RWPE2 (cell line): ENCODE measurements around the gene DLK2.

Experiments
- ATAC-seq: fragments of 200-7000 bp; cut with Tn5 transposase; 3 replicates; pipeline ENCODE4 v1.9.1; 2021; ENCODE audit warnings: low read depth
- DNase-seq: peaks from one replicate; pipeline ENCODE4 v3.0.0-alpha.2; 2020; ENCODE audit warnings: low spot score
- H3K27ac ChIP-seq: fragments of 450-650 bp; 2 replicates; pipeline ENCODE4 v1.5.1; 2017; ENCODE audit warnings: mild to moderate bottlenecking; ENCODE audit not compliant: poor library complexity, severe bottlenecking
- H3K27me3 ChIP-seq: fragments of 250-450 bp; sonication (Bioruptor Pico); 2 replicates; pipeline ENCODE4 v1.5.1; 2021; ENCODE audit warnings: mild to moderate bottlenecking, moderate library complexity; ENCODE audit not compliant: insufficient read depth, poor library complexity, severe bottlenecking
- H3K36me3 ChIP-seq: fragments of 250-450 bp; sonication (Bioruptor Pico); 2 replicates; pipeline ENCODE4 v1.5.1; 2020; ENCODE audit warnings: low read depth, mild to moderate bottlenecking, moderate library complexity
- H3K4me1 ChIP-seq: fragments of 250-450 bp; sonication (Bioruptor Pico); 2 replicates; pipeline ENCODE4 v1.5.1; 2021; ENCODE audit warnings: mild to moderate bottlenecking, moderate library complexity; ENCODE audit not compliant: insufficient read depth, poor library complexity, severe bottlenecking
- H3K4me3 ChIP-seq: fragments of 250-450 bp; sonication (Bioruptor Pico); 2 replicates; pipeline ENCODE4 v1.5.1; 2021; ENCODE audit warnings: mild to moderate bottlenecking, moderate library complexity; ENCODE audit not compliant: severe bottlenecking
- H3K9me3 ChIP-seq: fragments of 250-450 bp; sonication (Bioruptor Pico); 2 replicates; pipeline ENCODE4 v1.5.1; 2021; ENCODE audit warnings: mild to moderate bottlenecking, moderate library complexity; ENCODE audit not compliant: severe bottlenecking
- CTCF ChIP-seq: fragments of 450-650 bp; IDR thresholded peaks from one replicate; pipeline ENCODE4 v1.5.1; 2017; ENCODE audit warnings: mild to moderate bottlenecking, moderate library complexity; ENCODE audit not compliant: poor library complexity, severe bottlenecking

DLK2 gene

DNA sequence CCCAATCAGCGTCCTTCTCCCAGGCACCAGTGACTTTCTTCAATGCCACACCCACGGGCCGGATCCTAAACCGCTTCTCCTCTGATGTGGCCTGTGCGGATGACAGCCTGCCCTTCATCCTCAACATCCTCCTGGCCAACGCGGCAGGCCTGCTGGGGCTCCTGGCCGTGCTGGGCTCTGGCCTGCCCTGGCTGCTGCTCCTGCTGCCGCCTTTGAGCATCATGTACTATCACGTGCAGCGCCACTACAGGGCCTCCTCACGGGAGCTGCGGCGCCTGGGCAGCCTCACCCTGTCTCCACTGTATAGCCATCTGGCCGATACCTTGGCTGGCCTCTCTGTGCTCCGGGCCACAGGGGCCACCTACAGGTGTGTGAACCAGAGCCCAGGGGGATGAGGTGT is 9.8 kb downstream of the DLK2 start:
- Histone ChIP-seq H3K4me1 (no peaks in the 10 kb centered on the region), H3K36me3 (peaks cover 38% of the 10 kb centered on the region)
- TF ChIP-seq CTCF: no peak

DNA sequence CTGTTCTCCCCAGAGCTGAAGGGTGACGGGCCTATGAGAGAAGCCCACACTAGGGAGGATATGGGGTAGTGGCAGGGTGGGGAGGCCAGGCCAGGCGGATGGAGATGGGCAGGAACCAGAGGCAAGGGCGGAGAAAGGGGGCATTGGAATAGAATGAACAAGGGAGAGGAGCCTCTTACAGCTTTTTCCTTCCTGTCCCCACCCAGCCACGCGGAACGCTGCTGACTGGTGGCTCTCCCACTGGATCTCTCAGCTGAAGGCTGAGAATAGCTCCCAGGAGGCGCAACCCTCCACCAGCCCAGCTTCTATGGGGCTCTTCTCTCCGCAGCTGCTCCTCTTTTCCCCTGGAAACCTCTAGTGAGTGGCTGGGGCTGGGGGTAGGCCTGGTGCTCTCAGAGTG is 10.8 kb downstream of the DLK2 start:
- Histone ChIP-seq H3K9me3 (no peaks in the 10 kb centered on the region), H3K27ac (no peak overlapping the region), H3K4me3 (no peak overlapping the region), H3K4me1 (no peaks in the 10 kb centered on the region), H3K27me3 (no peaks in the 10 kb centered on the region), H3K36me3 (peaks cover 38% of the 10 kb centered on the region)
- no peak for TF ChIP-seq CTCF
- DNase-seq (no peak), ATAC-seq (no peak)

More for the DNA sequence above, 9.8 kb downstream of the DLK2 start:
- Histone ChIP-seq H3K27me3 (no peaks in the 10 kb centered on the region), H3K4me3 (no peak overlapping the region), H3K27ac (no peak overlapping the region), H3K9me3 (no peaks in the 10 kb centered on the region)
- no peak for DNase-seq
- ATAC-seq: no peak; the same call in 2 of the 3 replicates

- TF ChIP-seq CTCF: no peak
- Histone ChIP-seq H3K27me3 (no peaks in the 10 kb centered on the region), H3K27ac (no peak overlapping the region)
Measured at GRCh38 chr6:43444036-43444435, 11.3 kb downstream of the DLK2 start.

GRCh38 chr6:43442935-43443334 is 12.4 kb downstream of the DLK2 start:
- H3K4me1 ChIP-seq: no peaks in the 10 kb centered on the region
- H3K36me3 ChIP-seq: peaks cover 40% of the 10 kb centered on the region
- no peak overlapping the region for H3K4me3 ChIP-seq
- no peaks in the 10 kb centered on the region for H3K27me3 ChIP-seq
- no peaks in the 10 kb centered on the region for H3K9me3 ChIP-seq
- no peak overlapping the region for H3K27ac ChIP-seq
- no peak for TF ChIP-seq CTCF
- ATAC-seq (no peak), DNase-seq (no peak)

More at GRCh38 chr6:43444036-43444435, 11.3 kb downstream of the DLK2 start:
- Histone ChIP-seq H3K4me3 (no peak overlapping the region), H3K4me1 (no peaks in the 10 kb centered on the region), H3K36me3 (peaks cover 40% of the 10 kb centered on the region), H3K9me3 (no peaks in the 10 kb centered on the region)
- ATAC-seq (no peak), DNase-seq (no peak)

- no peak for TF ChIP-seq CTCF
- Histone ChIP-seq H3K27me3 (no peaks in the 10 kb centered on the region), H3K9me3 (no peaks in the 10 kb centered on the region), H3K4me3 (no peak overlapping the region), H3K36me3 (peaks cover 27% of the 10 kb centered on the region), H3K27ac (peak overlapping the region; percentile 35), H3K4me1 (peaks cover 19% of the 10 kb centered on the region)
- ATAC-seq: no peak
- no peak for DNase-seq
Measured at GRCh38 chr6:43437700-43438099, 17.6 kb downstream of the DLK2 start.
